Neural cell (in vitro differentiated cells): ENCODE data around the gene CROCC. TPM values are rescaled to one million over a fixed set of nuclear protein-coding genes. Genes with fewer than 3 reads are reported as not detected.

Source experiments
- H2AFZ ChIP-seq: fragments of 200-600, 300-800 bp; sonication (generic), shearing (Covaris generic); 2 replicates; pipeline ENCODE4 v1.6.0; 2014; ENCODE audit warnings: low read depth, mild to moderate bottlenecking, antibody characterized with exemption, low read length, moderate library complexity
- H3F3A ChIP-seq: fragments of 200-600 bp; shearing (Covaris generic); 2 replicates; pipeline ENCODE4 v1.6.1; 2016; ENCODE audit warnings: mild to moderate bottlenecking, moderate library complexity, mixed read lengths, antibody characterized with exemption, low read length; ENCODE audit not compliant: insufficient read depth, poor library complexity, severe bottlenecking
- H3K27ac ChIP-seq: fragments of 200-600, 300-800 bp; sonication (generic), shearing (Covaris generic); 2 replicates; pipeline ENCODE4 v1.5.1; 2014; ENCODE audit warnings: mild to moderate bottlenecking, low read length, moderate library complexity
- H3K27me3 ChIP-seq: fragments of 300-800, 200-600 bp; sonication (generic), shearing (Covaris generic); 2 replicates; pipeline ENCODE4 v1.6.0; 2014; ENCODE audit warnings: mild to moderate bottlenecking, low read depth, low read length, moderate library complexity; ENCODE audit not compliant: insufficient read depth
- H3K36me3 ChIP-seq: fragments of 300-800, 200-600 bp; sonication (generic), shearing (Covaris generic); 2 replicates; pipeline ENCODE4 v1.5.1; 2014; ENCODE audit warnings: mild to moderate bottlenecking, antibody characterized with exemption, low read length, moderate library complexity; ENCODE audit not compliant: insufficient read depth
- H3K4me2 ChIP-seq: fragments of 300-800, 200-600 bp; sonication (generic), shearing (Covaris generic); 2 replicates; pipeline ENCODE4 v1.6.0; 2014; ENCODE audit warnings: mild to moderate bottlenecking, low read length
- H3K4me3 ChIP-seq: fragments of 300-800, 200-600 bp; sonication (generic), shearing (Covaris generic); 2 replicates; pipeline ENCODE4 v1.5.1; 2014; ENCODE audit warnings: mild to moderate bottlenecking, low read length, moderate library complexity
- H3K79me2 ChIP-seq: fragments of 200-600 bp; shearing (Covaris generic); replicated peaks from 2 replicates; pipeline ENCODE4 v1.6.0; 2014; ENCODE audit warnings: mild to moderate bottlenecking, low read length, moderate library complexity; ENCODE audit not compliant: insufficient read depth
- H3K9ac ChIP-seq: fragments of 300-800, 200-600 bp; sonication (generic), shearing (Covaris generic); 2 replicates; pipeline ENCODE4 v1.6.1; 2016; ENCODE audit warnings: mild to moderate bottlenecking, low read length, mixed read lengths
- H3K9me2 ChIP-seq: fragments of 200-600 bp; shearing (Covaris generic); 2 replicates; pipeline ENCODE4 v1.6.1; 2016; ENCODE audit warnings: mild to moderate bottlenecking, low read length, mixed read lengths; ENCODE audit not compliant: insufficient read depth
- H3K9me3 ChIP-seq: fragments of 200-600, 300-800 bp; sonication (generic), shearing (Covaris generic); 2 replicates; pipeline ENCODE4 v1.6.1; 2016; ENCODE audit warnings: mild to moderate bottlenecking, mixed run types, low read length, moderate library complexity, mixed read lengths
- H4K20me1 ChIP-seq: fragments of 200-600 bp; shearing (Covaris generic); 2 replicates; pipeline ENCODE4 v1.6.1; 2016; ENCODE audit warnings: mild to moderate bottlenecking, mixed run types; ENCODE audit not compliant: insufficient read depth
- EP300 ChIP-seq: fragments of 450-650 bp; conservative IDR thresholded peaks from 2 replicates; pipeline ENCODE4 v1.6.1; 2014; ENCODE audit warnings: antibody characterized with exemption, mild to moderate bottlenecking, moderate library complexity; ENCODE audit not compliant: poor library complexity, severe bottlenecking
- EZH2 ChIP-seq: fragments of 200-600, 300-800 bp; shearing (Covaris generic), sonication (generic); IDR thresholded peaks from 2 replicates; pipeline ENCODE4 v1.6.1; 2014; ENCODE audit warnings: antibody characterized with exemption, low read length, borderline replicate concordance, mild to moderate bottlenecking; ENCODE audit not compliant: insufficient read depth, poor library complexity, severe bottlenecking
- MXI1 ChIP-seq: fragments of 450-650 bp; conservative IDR thresholded peaks from 2 replicates; pipeline ENCODE4 v1.6.1; 2014; ENCODE audit warnings: antibody characterized with exemption, mild to moderate bottlenecking; ENCODE audit not compliant: poor library complexity, severe bottlenecking
- POLR2AphosphoS5 ChIP-seq: IDR thresholded peaks from 2 replicates; pipeline ENCODE4 v1.6.1; 2012
- RAD21 ChIP-seq: fragments of 450-650 bp; conservative IDR thresholded peaks from 2 replicates; pipeline ENCODE4 v1.6.1; 2014; ENCODE audit warnings: antibody characterized with exemption, mild to moderate bottlenecking, moderate library complexity
- REST ChIP-seq: IDR thresholded peaks from 2 replicates; pipeline ENCODE4 v1.6.1; 2012; ENCODE audit warnings: borderline replicate concordance
- SMC3 ChIP-seq: fragments of 450-650 bp; conservative IDR thresholded peaks from 2 replicates; pipeline ENCODE4 v1.6.1; 2014; ENCODE audit warnings: antibody characterized with exemption, mild to moderate bottlenecking, moderate library complexity; ENCODE audit not compliant: poor library complexity
- TAF1 ChIP-seq: IDR thresholded peaks from 2 replicates; pipeline ENCODE4 v1.6.1; 2012; ENCODE audit warnings: low read depth
- polyA plus RNA-seq: library from polyadenylated mRNA; depleted of rRNA; stranded (reverse); fragments of >200 nt; gene quantifications from 2 replicates; pipeline ENCODE4 v1.2.3, GENCODE V29; 2014
- TF ChIP-seq, protein P1 (sequence below): fragments of 450-650 bp; IDR thresholded peaks from 2 replicates; pipeline ENCODE4 v1.5.1; 2014; ENCODE audit warnings: antibody characterized with exemption, mild to moderate bottlenecking, moderate library complexity; ENCODE audit not compliant: poor library complexity, severe bottlenecking

CROCC gene
- polyA plus RNA-seq, 1 donor from 2014 or later = 26.3 TPM

DNA sequence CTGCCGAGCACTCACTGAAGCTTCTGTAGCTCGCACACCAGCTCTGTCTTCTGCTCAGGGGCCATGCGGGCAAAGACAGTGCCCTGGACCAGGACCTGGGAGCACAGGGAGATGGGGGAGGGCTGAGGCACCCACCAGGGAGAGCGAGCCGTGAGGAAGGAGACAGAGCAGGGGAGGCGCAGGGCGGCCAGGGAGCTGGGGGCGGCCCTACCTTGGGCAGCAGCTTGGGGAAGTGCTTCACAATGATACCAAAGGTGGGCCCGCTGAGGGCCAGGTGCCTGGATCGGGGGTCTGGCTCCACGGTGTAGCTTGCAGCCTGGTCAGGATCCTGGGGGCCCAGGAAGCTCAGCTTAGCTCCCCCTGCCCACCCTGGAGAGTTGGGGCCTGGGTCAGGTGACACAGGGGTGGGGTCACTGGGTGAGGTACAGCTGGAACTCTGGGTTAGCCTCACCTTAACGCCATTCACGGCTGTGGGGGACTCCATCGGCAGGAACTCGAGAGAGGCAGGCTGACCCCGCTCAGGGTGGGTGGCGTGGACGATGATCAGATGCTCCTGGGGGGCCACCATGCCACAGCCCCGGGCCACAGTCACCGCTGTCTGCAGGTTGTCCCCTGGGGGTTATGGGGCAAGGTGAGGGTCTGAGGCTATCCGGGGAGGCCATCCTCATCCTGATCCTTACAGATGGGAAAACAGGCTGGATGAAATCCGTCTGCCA lies 68.1 kb downstream of the CROCC start:
- no peaks in the 10 kb centered on the region for H4K20me1 ChIP-seq
- H2AFZ ChIP-seq = no peak overlapping the region
- no peak overlapping the region for H3K9ac ChIP-seq
- H3K4me2 ChIP-seq = no peak overlapping the region
- no peaks in the 10 kb centered on the region for H3K36me3 ChIP-seq
- H3K27me3 ChIP-seq = no peaks in the 10 kb centered on the region
- no peaks in the 10 kb centered on the region for H3K9me3 ChIP-seq
- H3K79me2 ChIP-seq = no peaks in the 10 kb centered on the region
- H3F3A ChIP-seq = no peaks in the 10 kb centered on the region
- H3K27ac ChIP-seq = no peak overlapping the region
- no peaks in the 10 kb centered on the region for H3K9me2 ChIP-seq
- H3K4me3 ChIP-seq = no peak overlapping the region
- TF ChIP-seq EP300 (no peak), POLR2AphosphoS5 (no peak), EZH2 (no peak), REST (no peak), SMC3 (no peak), RAD21 (no peak), MXI1 (no peak), TAF1 (no peak)
- TF ChIP-seq, protein P1, sequence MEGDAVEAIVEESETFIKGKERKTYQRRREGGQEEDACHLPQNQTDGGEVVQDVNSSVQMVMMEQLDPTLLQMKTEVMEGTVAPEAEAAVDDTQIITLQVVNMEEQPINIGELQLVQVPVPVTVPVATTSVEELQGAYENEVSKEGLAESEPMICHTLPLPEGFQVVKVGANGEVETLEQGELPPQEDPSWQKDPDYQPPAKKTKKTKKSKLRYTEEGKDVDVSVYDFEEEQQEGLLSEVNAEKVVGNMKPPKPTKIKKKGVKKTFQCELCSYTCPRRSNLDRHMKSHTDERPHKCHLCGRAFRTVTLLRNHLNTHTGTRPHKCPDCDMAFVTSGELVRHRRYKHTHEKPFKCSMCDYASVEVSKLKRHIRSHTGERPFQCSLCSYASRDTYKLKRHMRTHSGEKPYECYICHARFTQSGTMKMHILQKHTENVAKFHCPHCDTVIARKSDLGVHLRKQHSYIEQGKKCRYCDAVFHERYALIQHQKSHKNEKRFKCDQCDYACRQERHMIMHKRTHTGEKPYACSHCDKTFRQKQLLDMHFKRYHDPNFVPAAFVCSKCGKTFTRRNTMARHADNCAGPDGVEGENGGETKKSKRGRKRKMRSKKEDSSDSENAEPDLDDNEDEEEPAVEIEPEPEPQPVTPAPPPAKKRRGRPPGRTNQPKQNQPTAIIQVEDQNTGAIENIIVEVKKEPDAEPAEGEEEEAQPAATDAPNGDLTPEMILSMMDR = no peak

GRCh38 chr1:16991571-16991970 lies 69.8 kb downstream of the CROCC start:
- Histone ChIP-seq H3F3A (no peaks in the 10 kb centered on the region), H3K4me2 (no peak overlapping the region), H3K9me3 (no peaks in the 10 kb centered on the region), H3K27me3 (no peaks in the 10 kb centered on the region), H3K79me2 (no peaks in the 10 kb centered on the region), H3K27ac (no peak overlapping the region), H3K9me2 (no peaks in the 10 kb centered on the region), H4K20me1 (no peaks in the 10 kb centered on the region), H2AFZ (no peak overlapping the region), H3K4me3 (no peak overlapping the region), H3K36me3 (no peaks in the 10 kb centered on the region), H3K9ac (no peak overlapping the region)
- TF ChIP-seq, protein P1 = no peak
- TF ChIP-seq RAD21 (no peak), EZH2 (no peak), EP300 (no peak), POLR2AphosphoS5 (no peak), TAF1 (no peak), REST (no peak), MXI1 (no peak), SMC3 (no peak)
